Suppressor macrophage treated with lipopolysaccharide for 4 hours (primary cell): ENCODE measurements around the gene EVX1.

Source experiments
- DNase-seq: peaks from one replicate; pipeline ENCODE4 v3.0.0-alpha.2; 2020

The EVX1 gene

GRCh38 chr7:27242555-27243339 lies at the start of gene EVX1:
EVX1 (plus strand) TSS chr7:27242802; CDS start chr7:27243031, 229 bp downstream.
- no peak for DNase-seq

- no peak for DNase-seq
Observed at GRCh38 chr7:27193335-27194001, 49.1 kb upstream of the EVX1 start.

GRCh38 chr7:27194002-27194352 lies 48.6 kb upstream of the EVX1 start:
- no peak for DNase-seq

- DNase-seq: no peak
Observed at GRCh38 chr7:27194686-27195379, 47.8 kb upstream of the EVX1 start.

GRCh38 chr7:27196287-27196767 lies 46.3 kb upstream of the EVX1 start:
- peak; percentile 84 for DNase-seq

GRCh38 chr7:27197137-27198042 lies 45.2 kb upstream of the EVX1 start:
- DNase-seq: no peak

DNA sequence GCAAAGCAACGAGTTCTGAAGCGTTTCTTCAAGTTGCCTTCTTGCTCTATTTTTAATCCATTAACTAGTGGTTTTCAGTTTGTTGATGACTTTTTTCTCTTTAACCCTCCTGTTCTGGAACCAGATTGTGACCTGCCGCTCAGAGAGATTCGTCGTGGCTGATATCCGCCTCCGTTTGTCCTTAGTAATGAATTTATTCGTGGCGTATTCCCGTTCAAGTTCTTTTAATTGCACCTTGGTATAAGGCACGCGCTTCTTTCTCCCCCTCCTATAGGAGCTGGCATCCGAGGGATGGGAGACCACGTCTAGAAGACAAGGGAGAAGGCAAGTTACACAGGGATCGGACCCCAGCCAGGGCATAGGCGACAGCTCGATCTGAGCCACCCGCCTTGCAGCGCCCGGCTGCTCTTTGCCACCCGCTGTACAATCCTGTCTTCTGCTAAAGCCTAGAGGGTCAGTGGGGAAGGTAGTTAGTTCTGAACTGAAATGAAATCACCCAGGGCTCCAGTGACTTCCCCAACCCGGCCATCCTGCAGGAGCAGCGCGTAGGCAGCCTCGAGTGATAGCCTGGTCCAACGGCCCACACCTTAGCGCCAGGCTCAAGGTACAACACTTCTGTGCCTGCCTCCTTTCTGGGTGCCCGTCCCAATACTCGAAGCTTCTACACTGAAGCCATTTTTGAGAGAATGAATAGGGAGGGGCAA lies 44.3 kb upstream of the EVX1 start:
- DNase-seq: no peak

DNA sequence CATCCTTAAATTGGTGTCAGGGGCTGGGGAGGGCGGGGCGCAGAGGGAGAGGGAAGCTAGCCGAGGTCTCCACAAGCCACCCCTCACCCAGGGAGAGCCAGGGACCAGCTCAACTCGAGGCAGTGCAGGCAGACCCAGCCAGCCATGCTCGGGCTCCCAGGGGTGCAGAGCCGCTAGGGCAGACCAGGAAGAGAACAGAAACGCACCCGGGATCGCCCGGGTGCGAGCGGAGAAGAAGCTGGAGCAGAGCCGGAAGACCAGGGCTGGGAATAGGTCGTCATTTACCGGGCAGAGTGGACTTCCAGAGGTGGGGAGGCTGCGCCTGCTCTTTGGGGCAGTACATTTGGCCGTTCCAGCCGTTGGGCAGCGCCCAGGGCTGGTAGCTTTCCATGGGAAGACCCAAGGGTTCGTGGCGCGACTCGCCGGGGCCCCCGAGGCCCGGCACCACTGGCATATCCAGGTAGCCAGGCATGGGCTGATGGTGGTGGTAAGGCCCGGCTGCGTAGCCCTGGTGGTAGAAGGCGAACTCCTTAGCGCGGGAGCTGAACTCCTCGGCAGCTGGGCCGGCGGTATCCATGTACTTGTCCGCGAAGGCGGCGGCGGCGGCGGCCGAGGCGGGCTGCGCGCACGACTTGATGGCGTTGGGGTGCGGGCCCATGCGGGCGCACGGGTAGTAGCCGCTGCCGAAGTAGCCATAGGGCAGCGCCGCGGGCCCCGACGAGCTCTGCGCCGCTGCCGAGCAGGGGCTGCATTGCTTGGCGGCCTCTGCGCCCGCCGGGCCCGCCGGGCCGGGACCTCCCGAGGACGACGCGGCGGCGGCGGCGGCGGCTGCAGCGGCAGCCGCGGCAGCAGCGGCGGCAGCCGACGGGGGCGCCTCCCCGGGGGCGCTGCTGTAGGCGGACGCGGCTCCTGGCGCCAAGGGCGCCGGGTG lies 43.5 kb upstream of the EVX1 start:
- DNase-seq: peak; percentile 21

- DNase-seq: no peak
Observed at GRCh38 chr7:27199849-27200760, 42.5 kb upstream of the EVX1 start, which contains the start of gene HOXA13. HOXA13 (minus strand) TSS chr7:27200091; CDS start chr7:27200077, 14 bp downstream.

DNA sequence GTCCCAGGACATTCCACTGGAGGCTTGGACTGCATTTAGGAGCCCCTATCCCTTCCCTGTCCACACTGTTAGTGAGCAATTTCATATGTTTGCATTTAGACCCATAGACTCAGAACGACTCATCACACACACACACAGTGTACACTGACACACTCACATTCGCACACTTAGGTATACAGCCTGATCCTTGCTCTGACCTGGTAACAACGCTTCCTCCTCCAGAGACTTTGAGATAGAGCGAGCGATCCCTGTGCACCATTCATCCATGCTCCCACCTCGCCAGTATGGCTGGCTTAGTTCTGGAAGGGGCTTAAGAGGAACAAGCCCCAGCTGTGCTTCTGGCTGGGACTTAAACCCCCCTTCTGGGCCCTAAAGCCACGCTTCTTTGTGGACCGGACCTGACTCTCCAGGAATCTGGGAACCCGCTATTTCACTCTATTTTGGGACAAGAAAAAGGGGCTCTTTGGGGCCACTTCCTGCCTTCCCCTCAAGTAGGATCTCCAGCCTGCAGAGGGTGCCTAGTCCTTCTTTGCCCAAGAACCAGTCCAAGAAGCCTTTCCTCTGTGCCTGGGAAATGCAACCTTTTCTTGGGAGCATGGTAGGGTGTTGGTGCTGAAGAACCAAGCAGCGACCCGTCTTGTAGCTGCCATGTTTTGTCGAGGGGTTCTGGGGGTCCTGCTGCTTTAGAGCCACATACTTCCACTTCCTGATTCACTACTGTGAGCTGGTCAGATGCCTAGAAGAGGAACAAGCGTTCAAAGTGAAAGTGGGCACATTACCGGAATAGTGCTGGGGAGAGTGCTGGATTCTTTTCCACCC lies 41.6 kb upstream of the EVX1 start:
- peak; percentile 77 for DNase-seq

DNA sequence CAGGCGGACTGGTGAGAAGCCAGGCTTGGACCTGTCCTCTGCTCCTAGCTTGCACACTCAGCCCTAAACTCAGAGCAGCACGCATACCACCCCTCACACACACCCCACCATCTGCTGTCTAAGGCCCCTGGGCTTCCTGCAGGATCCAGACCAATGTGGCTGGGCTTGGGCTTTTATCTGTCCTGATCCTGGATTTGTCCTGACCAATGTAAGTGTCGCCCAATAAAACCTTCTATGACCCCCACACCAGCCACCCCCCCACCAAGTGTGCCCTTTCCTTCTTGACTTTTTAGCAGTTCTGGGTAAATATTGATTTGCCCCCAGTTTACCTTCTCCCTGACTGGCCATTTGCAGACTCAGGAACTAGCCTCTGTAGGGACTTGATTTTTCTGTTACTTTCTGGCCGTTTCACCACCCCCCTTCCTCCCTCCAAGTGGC lies 41.0 kb upstream of the EVX1 start:
- no peak for DNase-seq

- no peak for DNase-seq
Observed at GRCh38 chr7:27202018-27202861, 40.4 kb upstream of the EVX1 start.

- no peak for DNase-seq
Observed at GRCh38 chr7:27202862-27203134, 39.8 kb upstream of the EVX1 start.

- no peak for DNase-seq
Observed at GRCh38 chr7:27203365-27203953, 39.1 kb upstream of the EVX1 start.

DNA sequence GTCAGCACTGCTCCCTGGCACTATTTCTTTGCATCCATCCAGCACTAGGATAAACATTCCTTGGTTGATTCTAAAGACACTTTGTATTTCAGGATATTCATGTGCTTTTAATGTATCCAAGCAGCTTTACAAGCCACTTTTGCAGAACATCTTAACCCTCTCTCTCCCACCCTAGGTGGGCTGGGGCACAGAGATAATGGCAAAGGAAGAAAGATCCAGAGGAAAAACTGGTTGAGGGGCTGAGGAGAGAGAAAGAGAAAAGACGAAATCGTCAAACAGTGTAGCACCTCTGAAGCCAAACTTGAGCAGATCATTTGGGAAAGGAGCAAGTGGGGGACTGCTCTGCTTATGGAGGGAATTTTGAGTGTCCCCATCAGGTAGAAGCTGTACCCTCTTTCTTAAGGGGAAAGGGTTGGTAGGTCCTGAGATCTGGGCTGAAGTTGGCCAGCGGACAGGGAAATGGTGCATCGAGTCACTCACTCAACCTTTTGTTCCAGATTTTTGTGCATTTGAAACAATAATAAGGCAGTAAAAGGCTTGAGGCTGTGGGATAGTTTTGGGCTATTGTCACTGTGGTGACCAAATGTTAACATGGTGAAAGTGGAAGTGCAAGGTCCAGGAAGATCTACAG lies 38.5 kb upstream of the EVX1 start:
- DNase-seq: no peak

GRCh38 chr7:27204851-27205322 lies 37.7 kb upstream of the EVX1 start:
- DNase-seq: no peak
